ENCODE measurements around the gene FASN.

GRCh38 chr17:82080048-82080788 is 17.8 kb downstream of the FASN start:
- TF ChIP-seq, protein P1, sequence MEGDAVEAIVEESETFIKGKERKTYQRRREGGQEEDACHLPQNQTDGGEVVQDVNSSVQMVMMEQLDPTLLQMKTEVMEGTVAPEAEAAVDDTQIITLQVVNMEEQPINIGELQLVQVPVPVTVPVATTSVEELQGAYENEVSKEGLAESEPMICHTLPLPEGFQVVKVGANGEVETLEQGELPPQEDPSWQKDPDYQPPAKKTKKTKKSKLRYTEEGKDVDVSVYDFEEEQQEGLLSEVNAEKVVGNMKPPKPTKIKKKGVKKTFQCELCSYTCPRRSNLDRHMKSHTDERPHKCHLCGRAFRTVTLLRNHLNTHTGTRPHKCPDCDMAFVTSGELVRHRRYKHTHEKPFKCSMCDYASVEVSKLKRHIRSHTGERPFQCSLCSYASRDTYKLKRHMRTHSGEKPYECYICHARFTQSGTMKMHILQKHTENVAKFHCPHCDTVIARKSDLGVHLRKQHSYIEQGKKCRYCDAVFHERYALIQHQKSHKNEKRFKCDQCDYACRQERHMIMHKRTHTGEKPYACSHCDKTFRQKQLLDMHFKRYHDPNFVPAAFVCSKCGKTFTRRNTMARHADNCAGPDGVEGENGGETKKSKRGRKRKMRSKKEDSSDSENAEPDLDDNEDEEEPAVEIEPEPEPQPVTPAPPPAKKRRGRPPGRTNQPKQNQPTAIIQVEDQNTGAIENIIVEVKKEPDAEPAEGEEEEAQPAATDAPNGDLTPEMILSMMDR (IDR thresholded peaks at IDR 0.05): no peak
- TF ChIP-seq POLR2A (IDR thresholded peaks at IDR 0.05): no peak

Data from right lobe of liver (tissue), 4 donors.